ENCODE results near the gene SLC24A1. TPM values are rescaled to one million over a fixed set of nuclear protein-coding genes. Genes with fewer than 3 reads are reported as not detected.

Gene SLC24A1
- polyA plus RNA-seq, 1 donor (not counting 4 experiments of a cell fraction or from before 2014, with no cell fraction given): 4.0 TPM

DNA sequence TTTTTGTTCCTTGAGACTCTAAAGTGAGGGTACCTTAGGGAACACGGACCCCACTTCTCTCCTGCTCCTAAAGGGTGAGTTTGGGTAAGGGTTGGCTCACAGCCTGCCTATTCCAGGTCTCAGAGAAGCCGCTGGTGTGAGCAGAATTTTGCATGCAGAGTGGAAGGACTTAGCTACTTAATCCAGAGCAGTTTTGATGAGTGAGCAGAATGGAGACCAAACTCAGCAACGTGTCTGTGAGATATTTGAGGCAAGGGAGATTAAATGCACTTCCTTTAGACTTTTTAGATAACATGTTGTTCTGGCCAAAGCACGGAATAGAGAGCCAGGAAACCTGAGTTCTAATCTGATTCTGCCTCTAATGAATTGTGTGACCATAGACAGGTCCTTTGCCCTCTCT is 5.1 kb downstream of the SLC24A1 start:
- H3K4me3 ChIP-seq (ENCODE audit: control insufficient read depth in 2 of 3, extremely low read depth in 1 of 3, insufficient read depth in 2 of 3, low read depth in 1 of 3, low read length in 3 of 3): no peak overlapping the region
- H4K20me1 ChIP-seq (ENCODE audit: control insufficient read depth, extremely low read depth, insufficient read depth, low read length): no peaks in the 10 kb centered on the region
- no peak overlapping the region for H3K9ac ChIP-seq (ENCODE audit: control insufficient read depth, extremely low read depth, insufficient read depth, low read length)
- H3K9me3 ChIP-seq (ENCODE audit: control insufficient read depth, low read depth, low read length): no peaks in the 10 kb centered on the region
- no peaks in the 10 kb centered on the region for H3K9me1 ChIP-seq (ENCODE audit: control insufficient read depth, extremely low read depth, insufficient read depth, low read length)
- H3K36me3 ChIP-seq (ENCODE audit: control insufficient read depth in 2 of 2, extremely low read depth in 1 of 2, insufficient read depth in 2 of 2, low read length in 2 of 2): peaks cover 4% of the 10 kb centered on the region in 2 experiments
- H3K4me1 ChIP-seq (ENCODE audit: control insufficient read depth, extremely low read depth, insufficient read depth, low read length): no peaks in the 10 kb centered on the region
- TF ChIP-seq, protein P1, sequence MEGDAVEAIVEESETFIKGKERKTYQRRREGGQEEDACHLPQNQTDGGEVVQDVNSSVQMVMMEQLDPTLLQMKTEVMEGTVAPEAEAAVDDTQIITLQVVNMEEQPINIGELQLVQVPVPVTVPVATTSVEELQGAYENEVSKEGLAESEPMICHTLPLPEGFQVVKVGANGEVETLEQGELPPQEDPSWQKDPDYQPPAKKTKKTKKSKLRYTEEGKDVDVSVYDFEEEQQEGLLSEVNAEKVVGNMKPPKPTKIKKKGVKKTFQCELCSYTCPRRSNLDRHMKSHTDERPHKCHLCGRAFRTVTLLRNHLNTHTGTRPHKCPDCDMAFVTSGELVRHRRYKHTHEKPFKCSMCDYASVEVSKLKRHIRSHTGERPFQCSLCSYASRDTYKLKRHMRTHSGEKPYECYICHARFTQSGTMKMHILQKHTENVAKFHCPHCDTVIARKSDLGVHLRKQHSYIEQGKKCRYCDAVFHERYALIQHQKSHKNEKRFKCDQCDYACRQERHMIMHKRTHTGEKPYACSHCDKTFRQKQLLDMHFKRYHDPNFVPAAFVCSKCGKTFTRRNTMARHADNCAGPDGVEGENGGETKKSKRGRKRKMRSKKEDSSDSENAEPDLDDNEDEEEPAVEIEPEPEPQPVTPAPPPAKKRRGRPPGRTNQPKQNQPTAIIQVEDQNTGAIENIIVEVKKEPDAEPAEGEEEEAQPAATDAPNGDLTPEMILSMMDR (optimal IDR thresholded peaks at IDR 0.05 in 1 of 3, IDR thresholded peaks at IDR 0.05 in 1 of 3, conservative IDR thresholded peaks at IDR 0.05 in 1 of 3; ENCODE audit: extremely low read depth in 1 of 3, insufficient read depth in 2 of 3, low read length in 3 of 3): no peak
- no peak for TF ChIP-seq EZH2 (IDR thresholded peaks at IDR 0.05; ENCODE audit: low read length)
- H3K79me2 ChIP-seq (ENCODE audit: control insufficient read depth, insufficient read depth, low read length): no peaks in the 10 kb centered on the region
- no peak overlapping the region for H2AFZ ChIP-seq (ENCODE audit: control insufficient read depth, low read length)
- no peak overlapping the region for H3K4me2 ChIP-seq (ENCODE audit: control insufficient read depth, extremely low read depth, insufficient read depth, low read depth, low read length)
- no peak for DNase-seq (ENCODE audit: low read depth, low spot score)
- FAIRE-seq: no peak
- H3K27me3 ChIP-seq (ENCODE audit: control insufficient read depth, extremely low read depth, insufficient read depth, low read length): no peaks in the 10 kb centered on the region
- dilution Hi-C loops (cut with MboI; ENCODE audit: extremely low pct_ligation_motif_present, low sequenced_read_pairs): no loop called here
- no peak overlapping the region for H3K27ac ChIP-seq (ENCODE audit: control insufficient read depth, insufficient read depth, low read length)

DNA sequence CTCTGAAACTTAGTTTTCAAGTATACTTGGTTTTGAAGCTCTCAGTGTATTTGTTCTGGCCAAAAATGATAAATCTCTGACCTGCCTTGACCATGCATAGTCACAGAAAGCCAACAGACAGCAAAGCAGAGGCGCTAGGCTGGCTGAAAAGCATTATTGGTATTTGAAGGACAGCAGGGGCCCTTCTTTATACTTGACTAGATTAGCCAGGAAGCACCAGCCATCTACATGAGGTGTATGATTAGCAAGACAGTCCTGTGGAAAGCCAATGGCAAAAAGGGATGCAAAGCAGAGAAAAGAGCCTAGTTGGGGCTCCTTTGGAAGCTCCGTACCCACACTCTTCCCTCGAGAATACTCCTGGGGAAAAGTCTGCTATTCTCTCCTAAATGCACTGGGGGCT is 7.8 kb downstream of the SLC24A1 start:
- no peak overlapping the region for H3K9ac ChIP-seq (ENCODE audit: control insufficient read depth, extremely low read depth, insufficient read depth, low read length)
- no peak for FAIRE-seq
- TF ChIP-seq, protein P1 (optimal IDR thresholded peaks at IDR 0.05 in 1 of 3, IDR thresholded peaks at IDR 0.05 in 1 of 3, conservative IDR thresholded peaks at IDR 0.05 in 1 of 3; ENCODE audit: extremely low read depth in 1 of 3, insufficient read depth in 2 of 3, low read length in 3 of 3): no peak
- no peak for TF ChIP-seq EZH2 (IDR thresholded peaks at IDR 0.05; ENCODE audit: low read length)

More for the DNA sequence above, 7.8 kb downstream of the SLC24A1 start:
- Histone ChIP-seq H3K27ac (ENCODE audit: control insufficient read depth, insufficient read depth, low read length) (no peak overlapping the region), H3K4me1 (ENCODE audit: control insufficient read depth, extremely low read depth, insufficient read depth, low read length) (peaks cover 4% of the 10 kb centered on the region), H4K20me1 (ENCODE audit: control insufficient read depth, extremely low read depth, insufficient read depth, low read length) (no peaks in the 10 kb centered on the region), H3K4me3 (ENCODE audit: control insufficient read depth in 2 of 3, extremely low read depth in 1 of 3, insufficient read depth in 2 of 3, low read depth in 1 of 3, low read length in 3 of 3) (no peak overlapping the region), H3K9me3 (ENCODE audit: control insufficient read depth, low read depth, low read length) (no peaks in the 10 kb centered on the region), H3K27me3 (ENCODE audit: control insufficient read depth, extremely low read depth, insufficient read depth, low read length) (no peaks in the 10 kb centered on the region), H3K36me3 (ENCODE audit: control insufficient read depth in 2 of 2, extremely low read depth in 1 of 2, insufficient read depth in 2 of 2, low read length in 2 of 2) (peaks cover under 1 to 4% of the 10 kb centered on the region in 2 experiments), H3K79me2 (ENCODE audit: control insufficient read depth, insufficient read depth, low read length) (no peaks in the 10 kb centered on the region), H3K9me1 (ENCODE audit: control insufficient read depth, extremely low read depth, insufficient read depth, low read length) (no peaks in the 10 kb centered on the region), H2AFZ (ENCODE audit: control insufficient read depth, low read length) (no peak overlapping the region), H3K4me2 (ENCODE audit: control insufficient read depth, extremely low read depth, insufficient read depth, low read depth, low read length) (no peak overlapping the region)
- dilution Hi-C loops (cut with MboI; ENCODE audit: extremely low pct_ligation_motif_present, low sequenced_read_pairs): no loop called here
- no peak for DNase-seq (ENCODE audit: low read depth, low spot score)

All from keratinocyte (primary cell).